IMR-90 (cell line): ENCODE data around the gene MYEF2.

Experiments used
- BHLHE40 ChIP-seq: fragments of 150-350 bp; IDR thresholded peaks from 2 replicates; pipeline ENCODE4 v1.6.1; 2016; ENCODE audit warnings: mild to moderate bottlenecking, low read depth, low read length
- CEBPB ChIP-seq: IDR thresholded peaks from 2 replicates; pipeline ENCODE4 v1.6.1; 2012; ENCODE audit warnings: low read depth, low read length, improper control_type of control experiment
- CTCF ChIP-seq: conservative IDR thresholded peaks from 2 replicates; pipeline ENCODE4 v1.5.1; 2012; ENCODE audit warnings: mild to moderate bottlenecking, low read depth, low read length, improper control_type of control experiment
- FOS ChIP-seq: fragments of 150-350 bp; IDR thresholded peaks from 2 replicates; pipeline ENCODE4 v1.6.1; 2016; ENCODE audit warnings: low read depth, low read length
- MAFK ChIP-seq: IDR thresholded peaks from 2 replicates; pipeline ENCODE4 v1.6.1; 2012; ENCODE audit warnings: low read depth, low read length, improper control_type of control experiment
- MXI1 ChIP-seq: IDR thresholded peaks from 2 replicates; pipeline ENCODE4 v1.6.1; 2012; ENCODE audit warnings: low read depth, mild to moderate bottlenecking, low read length, moderate library complexity, borderline replicate concordance
- POLR2A ChIP-seq: IDR thresholded peaks from 2 replicates; pipeline ENCODE4 v1.6.1; 2012; ENCODE audit warnings: mild to moderate bottlenecking, low read depth, low read length
- RAD21 ChIP-seq: IDR thresholded peaks from 2 replicates; pipeline ENCODE4 v1.6.1; 2012; ENCODE audit warnings: low read length, improper control_type of control experiment
- RCOR1 ChIP-seq: IDR thresholded peaks from 2 replicates; pipeline ENCODE4 v1.6.1; 2012; ENCODE audit warnings: mild to moderate bottlenecking, low read length, improper control_type of control experiment; ENCODE audit not compliant: insufficient replicate concordance
- RFX5 ChIP-seq: IDR thresholded peaks from 2 replicates; pipeline ENCODE4 v1.8.0; 2012; ENCODE audit warnings: low read depth, mild to moderate bottlenecking, low read length, moderate library complexity
- SMC3 ChIP-seq: fragments of 150-350 bp; IDR thresholded peaks from 2 replicates; pipeline ENCODE4 v1.6.1; 2016; ENCODE audit warnings: low read depth, mild to moderate bottlenecking, antibody characterized with exemption, low read length, moderate library complexity
- TF ChIP-seq, protein P1 (sequence below): fragments of 150-350 bp; IDR thresholded peaks from 2 replicates; pipeline ENCODE4 v1.6.1; 2017; ENCODE audit warnings: mild to moderate bottlenecking, antibody characterized with exemption, low read length, low read depth

DNA sequence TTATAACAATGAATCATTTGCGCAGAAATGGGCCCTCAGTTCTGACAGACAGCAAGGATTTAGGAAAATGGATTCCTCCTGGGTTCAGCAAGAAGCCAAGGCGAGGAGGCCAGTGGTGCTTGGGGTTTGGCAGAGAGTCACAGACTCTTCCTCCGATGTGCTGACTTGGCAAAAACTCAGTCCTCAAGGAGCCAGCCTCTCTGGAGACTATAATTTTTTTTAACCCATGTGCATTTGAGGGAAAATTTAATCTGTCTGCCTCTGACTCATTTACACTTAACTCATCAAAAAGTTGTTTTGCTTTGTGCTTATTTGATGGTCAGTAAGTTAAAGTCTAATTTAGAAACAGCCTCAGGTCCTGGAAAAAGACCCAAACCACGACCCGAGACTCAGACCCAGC, 91.5 kb downstream of the MYEF2 start:
- no peak for TF ChIP-seq POLR2A
- no peak for TF ChIP-seq CTCF
- TF ChIP-seq FOS: no peak
- no peak for TF ChIP-seq RCOR1
- no peak for TF ChIP-seq RFX5
- TF ChIP-seq RAD21: no peak
- TF ChIP-seq, protein P1, sequence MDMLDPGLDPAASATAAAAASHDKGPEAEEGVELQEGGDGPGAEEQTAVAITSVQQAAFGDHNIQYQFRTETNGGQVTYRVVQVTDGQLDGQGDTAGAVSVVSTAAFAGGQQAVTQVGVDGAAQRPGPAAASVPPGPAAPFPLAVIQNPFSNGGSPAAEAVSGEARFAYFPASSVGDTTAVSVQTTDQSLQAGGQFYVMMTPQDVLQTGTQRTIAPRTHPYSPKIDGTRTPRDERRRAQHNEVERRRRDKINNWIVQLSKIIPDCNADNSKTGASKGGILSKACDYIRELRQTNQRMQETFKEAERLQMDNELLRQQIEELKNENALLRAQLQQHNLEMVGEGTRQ: no peak
- no peak for TF ChIP-seq SMC3
- no peak for TF ChIP-seq MXI1
- no peak for TF ChIP-seq BHLHE40
- TF ChIP-seq CEBPB: no peak
- peak; percentile 98 for TF ChIP-seq MAFK
